ENCODE results near the gene GALNT17.

GALNT17 gene

DNA sequence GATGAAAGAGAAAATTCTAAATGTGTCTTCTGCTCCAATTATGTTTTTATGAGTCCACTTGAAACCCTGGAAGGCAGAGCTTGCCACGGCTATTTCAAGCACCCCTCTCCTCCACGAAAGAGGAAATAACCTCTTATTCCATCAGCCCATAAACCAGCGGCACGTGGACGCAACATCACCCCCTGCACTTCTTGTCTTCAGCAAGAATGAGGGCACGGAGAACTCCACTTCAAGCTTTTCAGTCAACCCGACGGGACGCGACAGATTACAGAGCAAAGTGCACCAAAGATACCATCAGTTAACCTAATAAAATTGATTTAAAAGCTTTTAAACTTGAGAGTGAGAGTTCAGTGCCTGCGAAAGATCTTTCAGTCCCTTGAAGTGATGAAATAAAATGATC, 406.3 kb downstream of the GALNT17 start:
- TF ChIP-seq, protein P1, sequence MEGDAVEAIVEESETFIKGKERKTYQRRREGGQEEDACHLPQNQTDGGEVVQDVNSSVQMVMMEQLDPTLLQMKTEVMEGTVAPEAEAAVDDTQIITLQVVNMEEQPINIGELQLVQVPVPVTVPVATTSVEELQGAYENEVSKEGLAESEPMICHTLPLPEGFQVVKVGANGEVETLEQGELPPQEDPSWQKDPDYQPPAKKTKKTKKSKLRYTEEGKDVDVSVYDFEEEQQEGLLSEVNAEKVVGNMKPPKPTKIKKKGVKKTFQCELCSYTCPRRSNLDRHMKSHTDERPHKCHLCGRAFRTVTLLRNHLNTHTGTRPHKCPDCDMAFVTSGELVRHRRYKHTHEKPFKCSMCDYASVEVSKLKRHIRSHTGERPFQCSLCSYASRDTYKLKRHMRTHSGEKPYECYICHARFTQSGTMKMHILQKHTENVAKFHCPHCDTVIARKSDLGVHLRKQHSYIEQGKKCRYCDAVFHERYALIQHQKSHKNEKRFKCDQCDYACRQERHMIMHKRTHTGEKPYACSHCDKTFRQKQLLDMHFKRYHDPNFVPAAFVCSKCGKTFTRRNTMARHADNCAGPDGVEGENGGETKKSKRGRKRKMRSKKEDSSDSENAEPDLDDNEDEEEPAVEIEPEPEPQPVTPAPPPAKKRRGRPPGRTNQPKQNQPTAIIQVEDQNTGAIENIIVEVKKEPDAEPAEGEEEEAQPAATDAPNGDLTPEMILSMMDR (conservative IDR thresholded peaks at IDR 0.05), result no peak
- H3K27ac ChIP-seq, result no peak overlapping the region

DNA sequence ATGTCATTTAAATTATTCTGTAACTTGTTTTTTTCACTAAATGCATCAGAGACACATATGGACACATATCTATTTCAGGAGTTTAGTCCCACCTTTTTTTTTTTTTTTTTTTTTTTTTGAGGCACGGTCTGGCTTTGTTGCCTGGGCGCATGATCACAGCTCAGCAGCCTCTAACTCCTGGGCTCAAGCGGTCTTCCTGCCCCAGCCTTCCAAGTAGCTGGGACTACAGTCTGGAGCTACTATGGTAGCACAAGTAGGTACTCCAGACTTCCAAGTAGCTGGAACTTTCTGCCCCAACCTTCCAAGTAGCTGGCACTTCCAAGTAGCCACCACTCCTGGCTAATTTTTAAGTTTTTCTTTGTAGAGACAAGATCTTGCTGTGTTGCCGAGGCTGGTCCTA, 407.7 kb downstream of the GALNT17 start:
- no peak overlapping the region for H3K27ac ChIP-seq
- TF ChIP-seq, protein P1 (conservative IDR thresholded peaks at IDR 0.05), result no peak

DNA sequence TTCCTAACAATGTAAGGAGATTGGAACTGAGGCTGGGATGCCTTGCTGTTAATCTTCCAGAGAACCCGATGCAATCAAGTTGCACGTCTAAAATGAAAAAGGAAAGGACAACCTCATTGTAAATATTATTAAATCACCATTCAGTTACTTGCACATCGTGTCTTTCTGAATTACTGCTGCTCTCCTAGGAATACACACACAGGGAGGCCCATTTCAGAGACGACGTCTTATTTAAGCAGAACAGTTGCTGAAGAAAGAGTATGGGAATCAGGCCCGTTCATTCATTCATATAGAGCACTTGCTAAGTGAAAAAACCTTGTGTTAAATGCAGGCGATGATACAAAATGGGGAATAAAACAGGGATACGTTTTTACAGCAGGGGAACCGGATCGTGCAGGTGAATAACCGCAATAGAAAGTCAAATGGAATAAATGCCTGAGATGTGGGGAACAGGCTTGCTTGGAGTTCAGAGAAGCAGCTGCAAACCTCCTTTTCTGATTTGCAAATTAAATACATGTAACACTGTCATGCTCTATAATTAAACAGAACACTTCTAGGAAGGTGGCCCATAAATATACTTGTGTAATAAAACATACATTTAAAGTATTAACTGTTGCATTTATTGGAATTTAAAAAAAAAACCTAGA, 409.9 kb downstream of the GALNT17 start:
- H3K27ac ChIP-seq, result no peak overlapping the region
- TF ChIP-seq, protein P1 (conservative IDR thresholded peaks at IDR 0.05), result no peak

DNA sequence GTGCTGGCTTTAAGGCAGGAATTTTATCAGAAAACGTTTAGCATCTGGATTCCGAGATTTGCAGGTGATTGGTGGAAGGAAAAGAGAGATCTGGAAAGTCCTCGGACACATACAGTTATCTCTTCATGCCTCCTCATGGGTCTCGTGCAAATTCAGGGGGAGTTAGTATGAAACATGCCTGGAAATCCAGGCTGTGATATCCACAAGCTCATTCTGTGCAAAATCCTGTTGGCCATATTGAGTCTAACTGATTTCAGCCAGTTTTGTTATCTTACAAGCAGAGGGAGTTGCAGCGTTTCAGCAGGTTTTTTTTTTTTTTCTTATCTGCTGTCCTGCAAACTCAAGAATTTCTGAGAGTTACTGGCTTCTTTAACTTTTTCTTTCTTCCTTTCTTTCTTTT, 411.5 kb downstream of the GALNT17 start:
- no peak overlapping the region for H3K27ac ChIP-seq
- TF ChIP-seq, protein P1 (conservative IDR thresholded peaks at IDR 0.05), result no peak

DNA sequence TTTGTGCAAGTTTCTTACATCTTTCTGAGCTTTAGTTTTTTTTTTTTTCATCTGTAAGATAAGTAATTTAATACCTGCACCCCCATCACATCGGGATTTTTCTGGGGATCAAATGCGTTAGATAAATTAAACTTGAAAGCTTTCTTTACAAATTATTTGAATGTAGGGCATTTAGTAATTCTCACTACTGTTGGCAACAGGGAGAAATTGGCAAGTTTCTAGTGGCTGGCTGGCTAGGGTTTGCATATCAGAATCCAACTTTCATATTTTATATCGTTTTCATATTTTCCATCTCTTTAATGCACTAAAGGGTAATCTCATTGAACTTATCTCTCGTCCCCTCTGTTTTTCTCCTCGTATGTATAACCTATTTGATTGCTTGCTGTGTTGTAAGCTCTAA, 412.9 kb downstream of the GALNT17 start:
- no peak overlapping the region for H3K27ac ChIP-seq
- TF ChIP-seq, protein P1 (conservative IDR thresholded peaks at IDR 0.05), result no peak

DNA sequence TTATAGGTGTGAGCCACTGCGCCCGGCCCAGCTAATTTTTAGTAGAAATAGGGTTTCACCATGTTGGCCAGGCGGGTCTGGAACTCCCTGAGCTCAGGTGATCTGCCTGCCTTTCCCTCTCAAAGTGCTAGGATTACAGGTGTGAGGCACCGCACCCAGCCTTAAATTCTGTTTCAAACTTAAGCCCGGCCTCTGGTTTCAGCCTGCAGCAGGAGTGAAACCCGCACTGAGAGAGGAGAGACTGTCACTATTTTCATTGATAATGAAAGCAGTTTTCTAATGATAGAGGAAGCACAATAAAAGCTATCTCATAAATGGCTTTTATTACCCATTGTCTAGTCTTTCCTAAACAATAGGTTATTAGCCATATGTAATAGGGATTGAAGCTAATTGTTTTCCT, 415.5 kb downstream of the GALNT17 start:
- H3K27ac ChIP-seq, result no peak overlapping the region
- TF ChIP-seq, protein P1 (conservative IDR thresholded peaks at IDR 0.05), result no peak

DNA sequence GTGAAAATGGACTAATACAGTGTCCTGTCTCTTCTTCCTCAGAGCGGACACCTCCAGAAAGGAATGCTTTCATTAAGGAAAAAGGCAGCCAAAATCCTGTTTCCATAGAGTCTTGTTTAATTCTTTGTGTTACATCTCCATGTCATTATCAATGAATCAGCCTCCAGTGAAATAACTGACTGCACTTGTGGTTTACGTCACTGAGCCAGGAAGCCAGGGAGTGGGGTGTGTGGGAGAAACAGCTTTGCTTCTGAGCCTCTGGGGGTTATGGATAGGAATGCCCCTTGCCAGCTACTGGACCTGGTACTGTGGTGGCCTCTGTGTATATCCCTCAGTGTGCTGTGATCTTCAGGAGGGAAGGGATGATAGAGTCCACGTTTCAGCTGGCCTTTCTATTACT, 416.8 kb downstream of the GALNT17 start:
- TF ChIP-seq, protein P1 (conservative IDR thresholded peaks at IDR 0.05), result no peak
- H3K27ac ChIP-seq, result no peak overlapping the region
